GM18951 (cell line): ENCODE results near the gene FURIN.

ENCODE experiments used
- POLR2A ChIP-seq: IDR thresholded peaks from 4 replicates; pipeline ENCODE4 v1.6.1; 2011; ENCODE audit warnings: mild to moderate bottlenecking; ENCODE audit not compliant: insufficient read length, insufficient read depth; ENCODE audit errors: extremely low read depth
- in situ Hi-C: fragments of 300-500 bp; cut with MboI; formaldehyde crosslinking; loops from one replicate; pipeline ENCODE4 v1.12.0; 2022; ENCODE audit warnings: low sequenced_read_pairs, mixed read lengths, inconsistent platforms; ENCODE audit not compliant: unreplicated experiment

FURIN gene

GRCh38 chr15:90909976-90910375 lies 41.6 kb downstream of the FURIN start:
- no peak for TF ChIP-seq POLR2A
- in situ Hi-C loops: no loop called here

GRCh38 chr15:90910441-90911301 lies 42.3 kb downstream of the FURIN start:
- in situ Hi-C loops: no loop called here
- no peak for TF ChIP-seq POLR2A

- TF ChIP-seq POLR2A: no peak
- in situ Hi-C loops: no loop called here
These were observed 42.9 kb downstream of the FURIN start for GRCh38 chr15:90911302-90911623.

- TF ChIP-seq POLR2A: no peak
- in situ Hi-C loops: no loop called here
These were observed 43.8 kb downstream of the FURIN start for GRCh38 chr15:90911906-90912769.

- in situ Hi-C loops: no loop called here
- TF ChIP-seq POLR2A: no peak
These were observed 44.3 kb downstream of the FURIN start for GRCh38 chr15:90912770-90913075.

GRCh38 chr15:90913398-90913944 lies 45.1 kb downstream of the FURIN start:
- in situ Hi-C loops: no loop called here
- no peak for TF ChIP-seq POLR2A

GRCh38 chr15:90914305-90915080 lies 46.1 kb downstream of the FURIN start:
- in situ Hi-C loops: no loop called here
- TF ChIP-seq POLR2A: no peak

GRCh38 chr15:90915216-90915807 lies 46.9 kb downstream of the FURIN start:
- in situ Hi-C loops: no loop called here
- no peak for TF ChIP-seq POLR2A

- in situ Hi-C loops: no loop called here
- no peak for TF ChIP-seq POLR2A
These were observed 47.5 kb downstream of the FURIN start for GRCh38 chr15:90915808-90916440.

- in situ Hi-C loops: no loop called here
- no peak for TF ChIP-seq POLR2A
These were observed 48.1 kb downstream of the FURIN start for GRCh38 chr15:90916461-90916860.

GRCh38 chr15:90917569-90917968 lies 49.2 kb downstream of the FURIN start:
- no peak for TF ChIP-seq POLR2A
- in situ Hi-C loops: no loop called here

GRCh38 chr15:90918034-90918788 lies 49.8 kb downstream of the FURIN start:
- no peak for TF ChIP-seq POLR2A
- in situ Hi-C loops: no loop called here
